Thyroid gland (tissue), 4 donors: Measurements from ENCODE around the gene MCF2L. TPM values are rescaled to one million over a fixed set of nuclear protein-coding genes. Genes with fewer than 3 reads are reported as not detected.

Experiments used
- DNase-seq, 2 donors: peaks; one replicate each; pipeline ENCODE4 v3.0.0-alpha.2; 2019
- H3K27ac ChIP-seq, 3 donors: fragments of 200-600 bp; sonication (generic); 1 replicate in 2 of 3; 2 replicates in 1 of 3; pipeline ENCODE4 v1.5.1; 2016 to 2019; ENCODE audit warnings: mild to moderate bottlenecking in 1 of 3, moderate library complexity in 1 of 3
- H3K27me3 ChIP-seq: fragments of 200-600 bp; sonication (generic); one replicate; pipeline ENCODE4 v1.5.1; 2019
- H3K36me3 ChIP-seq, 2 donors: fragments of 200-600 bp; sonication (generic); one replicate each; pipeline ENCODE4 v1.5.1; 2016 to 2019
- H3K4me1 ChIP-seq, 2 donors: fragments of 200-600 bp; sonication (generic); one replicate each; pipeline ENCODE4 v1.5.1; 2017 to 2019
- H3K4me3 ChIP-seq, 3 donors: fragments of 200-600 bp; sonication (generic); replicated peaks in 1 of 3; 1 replicate in 2 of 3; 2 replicates in 1 of 3; pipeline ENCODE4 v1.5.1; 2016; ENCODE audit warnings: mild to moderate bottlenecking in 1 of 3
- H3K9me3 ChIP-seq: fragments of 200-600 bp; sonication (generic); one replicate; pipeline ENCODE4 v1.5.1; 2017
- CTCF ChIP-seq, 6 experiments: fragments of 200-600 bp in 3 of 6; fragments of 450-650 bp in 3 of 6; sonication (generic) in 3 of 6; IDR thresholded peaks; one replicate each; pipeline ENCODE4 v1.5.1; 2016 to 2019; ENCODE audit warnings: antibody characterized with exemption in 6 of 6, mild to moderate bottlenecking in 2 of 6, inconsistent platforms in 1 of 6, moderate library complexity in 1 of 6
- POLR2A ChIP-seq, 2 donors: fragments of 450-650 bp; IDR thresholded peaks; one replicate each; pipeline ENCODE4 v1.6.1; 2017; ENCODE audit warnings: antibody characterized with exemption in 2 of 2, mild to moderate bottlenecking in 2 of 2, moderate library complexity in 1 of 2
- WGBS, 2 donors: methylation state at CpG; one replicate each; pipeline ENCODE4 v1.1.5; 2017; 5-methylcytosine and 5-hydroxymethylcytosine counted together
- intact Hi-C: fragments of 100-400 bp; cut with DNase I; formaldehyde crosslinking; loops from one replicate; pipeline ENCODE4 v1.15.1; 2023
- total RNA-seq, 4 donors: library from RNA; depleted of rRNA; stranded (reverse); fragments of >200 nt; gene quantifications; one replicate each; pipeline ENCODE4 v1.2.3, GENCODE V29; 2016

The MCF2L gene
- total RNA-seq, 4 donors from 2014 or later, result 35.6 to 83.4 (median 43.6) TPM

- no peak overlapping the region for H3K27ac ChIP-seq
- no peak for DNase-seq
- H3K27me3 ChIP-seq, result no peaks in the 10 kb centered on the region
Measured at GRCh38 chr13:113119822-113120189, 150.8 kb downstream of the MCF2L start.

GRCh38 chr13:113120300-113121182, 151.5 kb downstream of the MCF2L start:
- TF ChIP-seq POLR2A (IDR thresholded peaks at IDR 0.05) (no peak), CTCF (IDR thresholded peaks at IDR 0.05) (no peak)
- WGBS, 2 donors, result 86 to 91% methylated on average over 6 to 14 of the region's 19 CpGs
- no peaks in the 10 kb centered on the region for H3K27me3 ChIP-seq
- H3K4me1 ChIP-seq, result no peaks in the 10 kb centered on the region
- H3K4me3 ChIP-seq, result no peak overlapping the region
- no peak for DNase-seq
- H3K9me3 ChIP-seq, result no peaks in the 10 kb centered on the region
- H3K27ac ChIP-seq, result no peak overlapping the region
- intact Hi-C loops, result no loop called here
- H3K36me3 ChIP-seq, result no peaks in the 10 kb centered on the region

More at GRCh38 chr13:113119822-113120189, 150.8 kb downstream of the MCF2L start:
- intact Hi-C loops, result no loop called here
- Histone ChIP-seq H3K4me3 (no peak overlapping the region), H3K36me3 (no peaks in the 10 kb centered on the region), H3K9me3 (no peaks in the 10 kb centered on the region), H3K4me1 (no peaks in the 10 kb centered on the region)
- WGBS, 2 donors, result 85 to 89% methylated on average over 7 of the region's 7 CpGs
- no peak for TF ChIP-seq CTCF (IDR thresholded peaks at IDR 0.05)
- TF ChIP-seq POLR2A (IDR thresholded peaks at IDR 0.05), result no peak

GRCh38 chr13:113121183-113121927, 152.3 kb downstream of the MCF2L start:
- Histone ChIP-seq H3K4me3 (no peak overlapping the region), H3K4me1 (no peaks in the 10 kb centered on the region), H3K27ac (no peak overlapping the region), H3K9me3 (no peaks in the 10 kb centered on the region), H3K27me3 (no peaks in the 10 kb centered on the region), H3K36me3 (no peaks in the 10 kb centered on the region)
- no peak for DNase-seq
- intact Hi-C loops, result no loop called here
- WGBS, 2 donors, result 88 to 94% methylated on average over 19 to 23 of the region's 24 CpGs
- TF ChIP-seq POLR2A (IDR thresholded peaks at IDR 0.05) (no peak), CTCF (IDR thresholded peaks at IDR 0.05) (no peak)

- Histone ChIP-seq H3K27me3 (no peaks in the 10 kb centered on the region), H3K27ac (no peak overlapping the region), H3K9me3 (no peaks in the 10 kb centered on the region), H3K4me3 (no peak overlapping the region), H3K36me3 (no peaks in the 10 kb centered on the region), H3K4me1 (no peaks in the 10 kb centered on the region)
- TF ChIP-seq CTCF (IDR thresholded peaks at IDR 0.05), result no peak
- TF ChIP-seq POLR2A (IDR thresholded peaks at IDR 0.05), result no peak
- intact Hi-C loops, result no loop called here
- 74 to 77% methylated on average over 12 to 13 of the region's 16 CpGs for WGBS, 2 donors
- no peak for DNase-seq
Measured at GRCh38 chr13:113121928-113122471, 153.0 kb downstream of the MCF2L start.
